ENCODE results near the gene AFF2. TPM values are rescaled to one million over a fixed set of nuclear protein-coding genes. Genes with fewer than 3 reads are reported as not detected.

Gene AFF2
- total and polyA plus RNA-seq, 8 donors = 0.10 to 84.0 (median 0.72) TPM; not detected in 3

DNA sequence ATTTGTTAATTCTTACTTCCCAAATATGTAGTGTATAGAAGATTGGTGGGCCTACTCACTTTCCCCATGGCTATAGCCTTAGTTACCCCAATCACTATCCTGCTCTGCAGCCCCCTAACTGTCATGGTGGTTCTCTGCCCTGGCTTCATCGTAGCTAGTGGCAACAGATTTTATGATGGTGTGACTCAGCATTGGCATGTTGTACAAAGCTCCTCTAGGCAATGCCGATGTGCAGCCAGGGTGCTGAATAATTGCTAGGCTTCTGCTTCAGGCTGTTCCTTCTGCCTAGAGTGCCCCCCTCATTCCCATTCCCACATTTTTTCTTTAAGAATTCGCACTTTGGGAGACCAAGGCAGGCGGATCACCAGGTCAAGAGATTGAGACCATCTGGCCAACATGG, 35.2 kb downstream of the AFF2 start:
- Histone ChIP-seq H3K27ac (no peak overlapping the region), H3K9me3 (no peaks in the 10 kb centered on the region), H3K4me1 (no peaks in the 10 kb centered on the region), H3K4me3 (no peak overlapping the region), H3K36me3 (no peaks in the 10 kb centered on the region), H3K27me3 (no peaks in the 10 kb centered on the region)
- no peak for DNase-seq
- TF ChIP-seq, protein P1, sequence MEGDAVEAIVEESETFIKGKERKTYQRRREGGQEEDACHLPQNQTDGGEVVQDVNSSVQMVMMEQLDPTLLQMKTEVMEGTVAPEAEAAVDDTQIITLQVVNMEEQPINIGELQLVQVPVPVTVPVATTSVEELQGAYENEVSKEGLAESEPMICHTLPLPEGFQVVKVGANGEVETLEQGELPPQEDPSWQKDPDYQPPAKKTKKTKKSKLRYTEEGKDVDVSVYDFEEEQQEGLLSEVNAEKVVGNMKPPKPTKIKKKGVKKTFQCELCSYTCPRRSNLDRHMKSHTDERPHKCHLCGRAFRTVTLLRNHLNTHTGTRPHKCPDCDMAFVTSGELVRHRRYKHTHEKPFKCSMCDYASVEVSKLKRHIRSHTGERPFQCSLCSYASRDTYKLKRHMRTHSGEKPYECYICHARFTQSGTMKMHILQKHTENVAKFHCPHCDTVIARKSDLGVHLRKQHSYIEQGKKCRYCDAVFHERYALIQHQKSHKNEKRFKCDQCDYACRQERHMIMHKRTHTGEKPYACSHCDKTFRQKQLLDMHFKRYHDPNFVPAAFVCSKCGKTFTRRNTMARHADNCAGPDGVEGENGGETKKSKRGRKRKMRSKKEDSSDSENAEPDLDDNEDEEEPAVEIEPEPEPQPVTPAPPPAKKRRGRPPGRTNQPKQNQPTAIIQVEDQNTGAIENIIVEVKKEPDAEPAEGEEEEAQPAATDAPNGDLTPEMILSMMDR (IDR thresholded peaks at IDR 0.05) = no peak
- TF ChIP-seq EP300 (IDR thresholded peaks at IDR 0.05) = no peak
- TF ChIP-seq POLR2A (IDR thresholded peaks at IDR 0.05) = no peak
- TF ChIP-seq POLR2AphosphoS5 (IDR thresholded peaks at IDR 0.05) = no peak
- WGBS, 5 donors = 80 to 91% (median 85%) methylated on average over 4 of the region's 4 CpGs
- intact Hi-C loops (cut with DNase I; ENCODE audit: low total_unique reads) = no loop called here

DNA sequence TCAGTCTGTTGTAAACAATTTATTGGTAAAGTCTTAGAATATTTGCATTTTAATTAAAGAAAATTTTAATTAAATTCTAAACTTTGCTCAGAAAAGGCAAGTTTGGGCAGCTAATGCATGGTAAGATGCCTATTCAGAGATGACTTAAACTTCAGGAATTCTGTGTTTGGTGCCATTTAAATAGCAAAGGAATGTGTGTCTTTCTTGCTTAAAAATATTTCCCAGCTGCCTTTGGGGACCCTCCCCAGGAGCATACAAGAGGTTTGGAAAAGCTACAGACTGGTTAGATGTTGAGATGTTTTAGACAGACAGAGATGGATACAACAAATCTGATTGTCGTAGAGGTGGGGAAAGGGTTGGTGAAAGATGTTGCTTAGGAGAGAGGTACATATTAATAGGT, 36.5 kb downstream of the AFF2 start:
- Histone ChIP-seq H3K27ac (no peak overlapping the region), H3K27me3 (no peaks in the 10 kb centered on the region), H3K9me3 (no peaks in the 10 kb centered on the region), H3K36me3 (no peaks in the 10 kb centered on the region), H3K4me1 (no peaks in the 10 kb centered on the region), H3K4me3 (no peak overlapping the region)
- TF ChIP-seq POLR2A (IDR thresholded peaks at IDR 0.05) (no peak), EP300 (IDR thresholded peaks at IDR 0.05) (no peak), POLR2AphosphoS5 (IDR thresholded peaks at IDR 0.05) (no peak)
- TF ChIP-seq, protein P1 (IDR thresholded peaks at IDR 0.05) = no peak
- no peak for DNase-seq
- 80 to 95% (median 89%) methylated on average over 1 of the region's 1 CpG for WGBS, 5 donors
- intact Hi-C loops (cut with DNase I; ENCODE audit: low total_unique reads) = no loop called here

DNA sequence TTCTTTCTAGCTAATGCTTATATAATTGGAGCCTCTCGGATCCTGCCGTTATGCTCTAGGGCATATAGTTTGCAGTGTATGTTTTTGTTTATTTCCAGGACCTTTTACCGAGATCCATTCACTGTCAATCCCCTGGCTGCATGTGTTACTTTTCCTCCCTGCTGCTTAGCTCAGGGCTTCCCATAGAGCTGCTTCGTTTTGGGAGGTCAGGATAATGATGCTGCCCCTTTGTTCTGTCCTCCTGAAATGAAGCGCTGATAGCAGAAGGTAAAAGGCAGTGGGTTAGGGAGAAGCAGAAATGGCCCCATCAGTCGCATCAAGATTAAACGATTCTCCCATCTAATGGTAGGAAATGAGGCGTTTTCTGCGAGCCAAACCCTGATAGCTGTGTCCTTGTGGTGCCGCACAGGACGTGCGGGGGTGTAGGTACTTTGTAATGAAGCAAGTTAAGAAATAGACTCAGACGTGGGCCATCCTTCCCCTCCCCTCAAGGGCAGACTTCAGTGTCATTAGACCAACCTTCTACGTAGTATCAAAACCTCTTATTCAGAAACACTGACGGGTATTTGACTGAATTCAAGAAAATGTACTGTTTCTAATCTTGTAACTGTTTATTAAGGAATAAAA, 37.3 kb downstream of the AFF2 start:
- DNase-seq = no peak
- no peaks in the 10 kb centered on the region for H3K4me1 ChIP-seq
- intact Hi-C loops (cut with DNase I; ENCODE audit: low total_unique reads) = no loop called here
- TF ChIP-seq, protein P1 (IDR thresholded peaks at IDR 0.05) = no peak
- TF ChIP-seq POLR2AphosphoS5 (IDR thresholded peaks at IDR 0.05) = no peak
- TF ChIP-seq POLR2A (IDR thresholded peaks at IDR 0.05) = no peak
- no peak for TF ChIP-seq EP300 (IDR thresholded peaks at IDR 0.05)
- WGBS, 5 donors = 64 to 81% (median 70%) methylated on average over 15 of the region's 15 CpGs
- H3K27me3 ChIP-seq = no peaks in the 10 kb centered on the region
- H3K27ac ChIP-seq = no peak overlapping the region
- no peaks in the 10 kb centered on the region for H3K9me3 ChIP-seq
- H3K4me3 ChIP-seq = no peak overlapping the region
- H3K36me3 ChIP-seq = no peaks in the 10 kb centered on the region

DNA sequence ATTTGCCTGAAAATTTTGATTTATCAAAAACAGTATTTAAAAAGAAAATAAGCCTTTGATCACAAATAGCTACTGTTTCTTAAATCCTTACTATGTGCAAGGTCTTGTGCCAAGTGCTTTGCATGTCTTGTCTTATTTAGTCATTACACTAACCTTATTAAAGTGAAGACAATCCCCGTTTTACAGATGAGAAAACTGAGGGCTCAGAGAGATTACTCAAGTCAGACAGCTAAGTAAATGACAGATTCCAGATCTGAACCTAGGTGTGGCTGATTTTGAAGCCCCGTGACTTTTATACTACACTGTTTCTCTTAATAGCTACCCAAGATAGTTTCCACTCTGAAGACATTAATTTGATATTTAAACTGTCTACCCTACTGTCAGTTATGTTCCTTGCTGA, 38.2 kb downstream of the AFF2 start:
- no peak for TF ChIP-seq EP300 (IDR thresholded peaks at IDR 0.05)
- TF ChIP-seq, protein P1 (IDR thresholded peaks at IDR 0.05) = no peak
- TF ChIP-seq POLR2A (IDR thresholded peaks at IDR 0.05) = no peak
- TF ChIP-seq POLR2AphosphoS5 (IDR thresholded peaks at IDR 0.05) = no peak
- intact Hi-C loops (cut with DNase I; ENCODE audit: low total_unique reads) = no loop called here
- no peak for DNase-seq
- Histone ChIP-seq H3K4me3 (no peak overlapping the region), H3K9me3 (no peaks in the 10 kb centered on the region), H3K27me3 (no peaks in the 10 kb centered on the region), H3K27ac (no peak overlapping the region), H3K36me3 (no peaks in the 10 kb centered on the region), H3K4me1 (no peaks in the 10 kb centered on the region)
- WGBS, 5 donors = 60 to 82% (median 80%) methylated on average over 2 of the region's 2 CpGs
